Thoracic aorta (tissue), 2 donors: ENCODE results near the gene LSM11. TPM values are rescaled to one million over a fixed set of nuclear protein-coding genes. Genes with fewer than 3 reads are reported as not detected.

ENCODE experiments used
- ATAC-seq: fragments of 150-250 bp; one replicate; pipeline ENCODE4 v1.8.0; 2017; ENCODE audit warnings: low read depth; ENCODE audit not compliant: insufficient number of reproducible peaks, low FRiP score
- DNase-seq: peaks from one replicate; pipeline ENCODE4 v3.0.0-alpha.2; 2020; ENCODE audit warnings: low spot score
- H3K27ac ChIP-seq, 2 donors: fragments of 200-600 bp; sonication (generic); 1 replicate in 1 of 2; 2 replicates in 1 of 2; pipeline ENCODE4 v1.5.1; 2016; ENCODE audit warnings: mild to moderate bottlenecking in 2 of 2, moderate library complexity in 2 of 2
- H3K27me3 ChIP-seq: fragments of 200-600 bp; sonication (generic); replicated peaks from 2 replicates; pipeline ENCODE4 v1.6.0; 2016; ENCODE audit warnings: mild to moderate bottlenecking; ENCODE audit not compliant: insufficient read depth
- H3K36me3 ChIP-seq: fragments of 200-600 bp; sonication (generic); one replicate; pipeline ENCODE4 v1.5.1; 2016
- H3K4me1 ChIP-seq, 2 donors: fragments of 200-600 bp; sonication (generic); 1 replicate in 1 of 2; 2 replicates in 1 of 2; pipeline versions ENCODE4 v1.5.1 to v1.6.0; 2016; ENCODE audit warnings: low read depth in 2 of 2, mild to moderate bottlenecking in 1 of 2; ENCODE audit not compliant: control insufficient read depth in 1 of 2
- H3K4me3 ChIP-seq: fragments of 200-600 bp; sonication (generic); 2 replicates; pipeline ENCODE4 v1.5.1; 2016; ENCODE audit warnings: mild to moderate bottlenecking
- H3K9me3 ChIP-seq: fragments of 200-600 bp; sonication (generic); 2 replicates; pipeline ENCODE4 v1.5.1; 2016
- CTCF ChIP-seq: fragments of 200-600 bp; sonication (generic); IDR thresholded peaks from one replicate; pipeline ENCODE4 v1.5.1; 2019; ENCODE audit warnings: antibody characterized with exemption
- total RNA-seq, 2 donors: library from RNA; depleted of rRNA; stranded (reverse); fragments of >200 nt; gene quantifications; one replicate each; pipeline versions ENCODE4 v1.1.0 to v1.2.3, GENCODE V29; 2016

LSM11 gene
- total RNA-seq, 2 donors from 2014 or later, result 5.3 to 6.8 TPM

- Histone ChIP-seq H3K4me1 (peaks cover 10 to 13% of the 10 kb centered on the region in 2 donors), H3K9me3 (no peaks in the 10 kb centered on the region), H3K4me3 (no peak overlapping the region), H3K36me3 (no peaks in the 10 kb centered on the region), H3K27ac (no peak overlapping the region), H3K27me3 (no peaks in the 10 kb centered on the region)
- TF ChIP-seq CTCF, result no peak
- no peak for DNase-seq
- ATAC-seq, result no peak
Measured at GRCh38 chr5:157709346-157709745, 34.2 kb upstream of the LSM11 start.

GRCh38 chr5:157710431-157710830, 33.1 kb upstream of the LSM11 start:
- no peak for TF ChIP-seq CTCF

GRCh38 chr5:157710882-157711281, 32.6 kb upstream of the LSM11 start:
- TF ChIP-seq CTCF, result no peak
- ATAC-seq (no peak), DNase-seq (no peak)
- H3K9me3 ChIP-seq, result no peaks in the 10 kb centered on the region
- peaks cover 10 to 13% of the 10 kb centered on the region in 2 donors for H3K4me1 ChIP-seq
- H3K4me3 ChIP-seq, result peak overlapping the region; percentile 14
- H3K27me3 ChIP-seq, result no peaks in the 10 kb centered on the region
- H3K27ac ChIP-seq, result no peak overlapping the region
- no peaks in the 10 kb centered on the region for H3K36me3 ChIP-seq

More at GRCh38 chr5:157710431-157710830, 33.1 kb upstream of the LSM11 start:
- H3K27ac ChIP-seq, result no peak overlapping the region
- no peak for ATAC-seq
- no peak overlapping the region for H3K4me3 ChIP-seq
- DNase-seq, result no peak
- no peaks in the 10 kb centered on the region for H3K36me3 ChIP-seq
- H3K9me3 ChIP-seq, result no peaks in the 10 kb centered on the region
- H3K27me3 ChIP-seq, result no peaks in the 10 kb centered on the region
- peaks cover 10 to 13% of the 10 kb centered on the region in 2 donors for H3K4me1 ChIP-seq

- Histone ChIP-seq H3K4me1 (peaks cover 15 to 21% of the 10 kb centered on the region in 2 donors), H3K4me3 (no peak overlapping the region), H3K27ac (no peak overlapping the region), H3K36me3 (no peaks in the 10 kb centered on the region), H3K27me3 (no peaks in the 10 kb centered on the region), H3K9me3 (no peaks in the 10 kb centered on the region)
- DNase-seq (no peak), ATAC-seq (no peak)
- TF ChIP-seq CTCF, result no peak
Measured at GRCh38 chr5:157713830-157714595, 29.5 kb upstream of the LSM11 start.

- DNase-seq, result no peak
- Histone ChIP-seq H3K27ac (no peak overlapping the region), H3K36me3 (no peaks in the 10 kb centered on the region), H3K4me1 (peaks cover 15 to 21% of the 10 kb centered on the region in 2 donors), H3K4me3 (no peak overlapping the region), H3K9me3 (no peaks in the 10 kb centered on the region), H3K27me3 (no peaks in the 10 kb centered on the region)
- no peak for ATAC-seq
- TF ChIP-seq CTCF, result no peak
Measured at GRCh38 chr5:157714596-157714864, 29.0 kb upstream of the LSM11 start.
